Stimulated activated CD4-positive, alpha-beta T cell treated with anti-CD3 and anti-CD28 coated beads, Interleukin-15, amount 100 ng/mL, for 48 hours (primary cell): ENCODE data around the gene TPP1.

Source experiments
- DNase-seq, 2 donors: peaks; one replicate each; pipeline ENCODE4 v3.0.0-alpha.2; 2020; ENCODE audit warnings: low read depth in 2 of 2

The TPP1 gene

DNA sequence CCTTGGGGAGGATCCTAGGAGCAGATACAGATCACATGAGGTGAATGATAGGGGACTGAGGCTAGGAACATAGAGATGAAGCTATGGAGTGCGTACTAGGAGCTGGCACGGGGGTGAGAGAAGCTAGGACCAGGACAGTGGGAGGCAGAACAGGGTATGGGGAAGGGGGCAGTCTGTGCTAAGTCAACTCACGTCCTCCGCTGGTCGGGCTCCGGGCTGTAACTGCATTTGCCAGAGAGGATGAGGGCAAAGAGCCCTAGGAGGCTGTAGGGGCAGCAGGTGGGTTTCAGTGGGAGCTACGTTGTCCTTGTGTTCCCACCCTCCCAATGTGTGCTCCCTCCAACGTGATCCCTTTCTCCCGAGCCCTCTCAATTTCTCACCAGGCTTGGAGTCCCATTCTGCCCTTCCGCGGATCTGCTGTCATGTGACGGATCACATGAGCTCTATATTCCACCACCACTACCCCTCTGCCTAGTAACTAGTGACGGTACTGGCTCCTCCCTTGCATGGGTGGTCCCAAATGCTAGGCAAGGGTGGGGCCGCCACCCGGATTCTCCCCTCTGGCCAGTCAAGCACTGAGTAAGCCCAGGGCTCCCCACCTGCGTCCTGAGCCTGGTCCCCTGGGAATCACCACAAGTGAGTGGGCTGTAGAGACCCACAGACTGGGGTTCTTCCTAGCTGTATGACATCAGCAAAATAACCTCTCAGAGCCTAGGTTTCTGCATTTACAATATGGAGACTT lies at the start of gene TPP1:
TSS of gene TPP1 (minus strand) at position 419 of the 742 bp plus-strand sequence. CDS start at position 397, 22 bp downstream.
- peak; percentile 71 to 85 for DNase-seq

DNA sequence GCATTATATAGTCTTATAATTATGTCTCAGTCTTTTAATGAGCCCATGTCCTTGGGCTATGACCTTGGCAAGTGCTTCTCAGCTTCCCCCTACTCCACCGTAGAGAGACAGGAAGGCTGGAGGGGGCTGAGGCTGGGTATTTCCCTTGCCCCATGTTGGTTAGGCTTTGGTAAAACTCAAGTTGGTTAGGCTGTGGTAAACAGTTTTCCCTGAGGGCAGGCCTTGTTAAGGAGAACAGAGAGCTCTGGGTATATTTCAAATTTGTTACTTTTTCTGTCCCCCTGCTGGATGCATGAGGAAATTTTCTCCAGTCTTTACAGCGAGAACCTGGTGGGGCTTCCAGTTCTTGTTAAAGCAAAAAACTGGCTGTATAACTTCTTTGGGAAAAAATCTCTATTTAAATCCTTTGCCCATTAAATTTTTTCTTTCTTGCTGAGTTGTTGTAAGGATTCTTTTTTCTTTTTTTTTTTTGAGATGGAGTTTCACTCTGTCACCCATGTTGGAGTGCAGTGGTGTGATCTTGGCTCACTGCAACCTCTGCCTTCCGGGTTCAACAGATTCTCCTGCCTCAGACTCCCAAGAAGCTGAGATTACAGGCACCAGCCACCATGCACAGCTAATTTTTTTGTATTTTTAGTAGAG lies 48.6 kb upstream of the TPP1 start:
- no peak for DNase-seq

DNA sequence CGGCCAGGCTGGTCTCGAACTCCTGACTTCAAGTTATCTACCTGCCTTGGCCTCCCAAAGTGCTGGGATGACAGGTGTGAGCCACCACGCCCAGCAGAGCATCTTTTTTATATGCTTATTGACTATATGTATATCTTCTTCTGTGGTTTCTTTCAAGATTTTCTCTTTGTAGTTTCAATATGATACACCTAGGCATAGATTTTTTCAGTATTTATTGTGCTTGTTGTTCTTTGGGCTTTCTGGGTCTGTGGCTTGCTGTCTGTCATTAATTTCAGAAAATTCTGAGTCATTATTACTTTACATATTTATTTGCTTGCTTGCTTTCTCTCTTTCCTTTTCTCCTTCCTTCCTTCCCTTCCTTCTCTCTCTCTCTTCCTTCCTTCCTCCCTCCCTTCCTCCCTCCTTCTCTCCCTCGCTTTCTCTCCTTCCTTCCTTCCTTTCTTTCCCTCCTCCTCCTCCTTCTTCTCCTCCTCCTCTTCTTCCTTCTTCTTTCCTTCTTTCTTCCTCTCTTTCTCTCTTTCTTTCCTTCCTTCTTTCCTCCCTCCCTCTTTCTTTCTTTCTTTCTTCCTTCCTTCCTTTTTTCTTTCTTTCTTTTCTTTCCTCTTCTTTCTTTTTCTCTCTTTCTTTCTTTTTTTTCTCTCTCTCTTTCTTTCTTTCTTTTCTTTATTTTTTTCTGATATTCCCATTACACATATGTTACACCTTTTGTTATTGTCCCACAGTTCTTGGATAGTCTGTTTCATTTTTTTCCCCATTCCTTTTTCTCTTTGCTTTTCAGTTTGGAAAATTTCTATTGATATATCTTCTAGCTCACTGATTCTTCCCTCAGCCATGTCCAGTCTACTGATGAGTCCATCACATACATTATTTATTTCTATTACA lies 47.3 kb upstream of the TPP1 start:
- no peak for DNase-seq

DNA sequence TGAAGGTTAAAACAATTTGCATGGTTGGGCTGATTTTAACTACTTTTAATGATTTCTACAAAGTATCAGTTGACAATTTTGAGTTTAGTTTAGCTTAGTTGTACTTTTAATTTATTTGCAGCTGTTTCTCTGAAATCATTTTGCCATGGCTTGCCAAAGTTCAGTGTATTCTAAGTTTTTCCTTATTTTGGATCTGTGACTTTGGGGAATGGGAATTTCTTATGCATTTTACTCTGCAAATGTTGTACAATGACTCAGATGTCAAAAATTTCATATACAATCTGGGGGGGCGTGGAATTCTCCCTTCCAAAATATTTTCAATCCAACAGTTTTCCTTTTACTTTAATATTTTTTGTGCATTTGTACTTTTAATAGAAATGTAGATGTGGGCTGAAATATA lies 45.3 kb upstream of the TPP1 start:
- DNase-seq, result no peak

DNA sequence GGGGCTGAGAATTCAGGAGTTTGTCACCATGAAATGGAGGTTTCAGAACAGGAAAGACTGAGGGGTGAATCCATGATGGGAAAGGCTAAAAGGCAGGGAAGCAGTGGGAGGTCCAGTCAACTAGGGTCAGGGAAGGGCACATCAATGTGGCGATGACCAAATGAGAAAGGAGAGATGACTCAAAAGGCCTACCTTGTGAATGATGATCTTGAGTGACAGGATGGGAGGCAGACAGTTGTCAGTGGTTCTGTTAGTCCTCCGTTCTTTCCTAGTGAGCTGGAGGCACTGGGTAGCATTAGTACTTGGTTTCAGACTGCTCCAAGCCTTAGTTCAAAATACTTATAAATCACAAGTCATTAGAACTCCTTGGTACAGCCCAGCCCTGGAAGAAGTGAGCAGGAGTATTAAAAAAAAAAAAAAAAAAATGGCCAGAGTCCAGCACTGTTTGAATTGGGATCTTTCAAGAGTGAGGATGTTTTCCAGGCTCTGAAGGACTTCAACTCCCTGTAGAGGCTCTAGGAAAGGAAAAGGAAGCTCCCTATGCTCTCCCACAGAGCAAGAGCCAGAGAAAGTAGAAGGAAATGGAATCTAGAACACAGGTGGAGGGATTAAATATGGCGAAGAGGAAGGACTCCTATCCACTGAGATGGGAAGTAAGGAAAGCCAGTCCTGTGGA lies 44.7 kb upstream of the TPP1 start:
- DNase-seq, result no peak

DNA sequence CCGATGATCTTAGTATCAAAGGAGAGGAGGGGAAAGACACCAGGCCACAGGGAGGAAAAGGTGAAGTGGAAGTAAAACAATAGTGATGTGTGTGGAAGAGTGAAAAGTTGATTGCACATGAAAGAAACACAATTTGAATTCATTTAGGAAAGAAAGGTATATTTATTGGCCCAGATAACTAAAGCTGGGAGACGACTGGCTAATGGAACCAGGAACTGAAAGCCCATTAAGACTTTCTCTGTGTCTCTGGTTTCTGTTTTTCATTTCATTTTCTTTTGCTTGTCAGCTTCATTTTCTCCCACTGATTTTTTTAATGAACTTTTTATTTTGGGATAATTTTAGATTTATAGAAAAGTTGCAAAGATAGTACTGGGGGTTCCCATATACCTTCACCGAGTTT lies 41.5 kb upstream of the TPP1 start:
- no peak for DNase-seq

DNA sequence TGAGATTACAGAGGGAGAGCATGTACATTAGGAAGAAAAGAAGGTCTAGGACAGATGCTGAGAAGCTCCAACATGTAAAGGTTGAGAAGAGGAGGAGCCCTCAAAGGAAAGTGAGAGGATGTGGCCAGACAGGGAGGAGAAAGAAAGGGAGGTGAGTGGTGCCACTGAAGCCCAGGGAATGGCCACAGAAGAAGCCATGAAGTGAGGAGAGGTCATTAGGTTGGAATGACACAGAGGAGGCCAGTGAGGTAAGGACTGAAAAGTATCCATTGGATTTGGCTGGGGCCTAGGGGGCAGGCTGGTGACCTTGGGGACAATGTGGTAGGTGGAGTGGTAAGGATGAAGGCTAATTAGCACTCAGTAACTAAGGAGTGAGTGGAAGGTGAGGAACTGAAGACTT lies 39.4 kb upstream of the TPP1 start:
- no peak for DNase-seq

DNA sequence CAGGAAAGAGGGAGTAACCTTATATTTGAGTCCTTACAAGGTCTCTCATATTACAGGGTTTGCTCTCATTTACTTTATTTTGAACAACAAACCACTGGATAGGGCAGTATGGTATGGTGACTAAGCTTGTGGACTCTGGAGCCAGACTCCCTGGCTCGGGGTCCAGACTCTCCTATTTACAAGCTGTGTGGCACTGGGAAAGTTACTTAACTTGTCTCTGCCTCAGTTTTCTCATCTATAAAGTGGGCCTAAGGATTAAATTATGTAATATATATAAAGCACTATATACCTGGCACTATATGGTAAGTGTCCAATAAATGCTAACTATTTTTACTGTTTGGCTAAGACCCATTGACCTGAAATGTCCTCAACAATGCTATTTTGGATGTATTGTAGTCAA lies 38.1 kb upstream of the TPP1 start:
- DNase-seq, result no peak

DNA sequence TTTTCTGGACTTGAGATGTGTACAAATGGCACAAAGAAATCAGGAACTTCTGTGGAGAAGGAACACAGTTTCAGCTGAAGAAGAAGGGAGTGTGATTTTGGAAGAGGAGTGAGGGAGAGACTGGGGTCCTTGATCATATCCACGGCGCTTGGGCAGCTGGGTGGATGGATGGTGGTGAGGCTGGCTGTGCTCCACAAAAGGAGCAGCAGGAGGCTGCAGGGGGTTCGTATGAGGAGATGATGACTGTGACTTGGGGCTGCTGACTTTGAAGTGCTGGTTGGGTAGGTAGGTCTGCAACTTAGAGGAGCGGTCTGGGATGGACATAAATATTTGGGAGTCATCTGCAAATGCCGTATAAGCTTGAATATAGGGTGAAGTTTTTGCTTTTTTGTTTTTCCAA lies 37.7 kb upstream of the TPP1 start:
- no peak for DNase-seq

DNA sequence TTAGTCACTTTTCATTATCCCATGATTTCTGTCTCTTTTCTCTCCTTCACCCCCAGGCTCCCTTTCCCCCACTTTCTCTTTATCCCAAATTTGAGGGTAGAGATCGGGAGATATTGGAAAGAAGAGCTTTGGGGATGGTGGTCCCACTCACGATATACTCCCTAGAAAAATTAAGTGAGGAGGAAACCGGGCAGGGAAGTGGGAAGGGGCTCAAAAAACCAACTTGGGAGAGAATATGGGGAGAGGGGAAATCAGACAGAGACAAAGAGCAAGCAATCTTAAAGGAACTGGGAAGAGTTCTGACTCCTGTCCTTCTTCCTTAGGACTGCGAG lies 37.3 kb upstream of the TPP1 start:
- no peak for DNase-seq

DNA sequence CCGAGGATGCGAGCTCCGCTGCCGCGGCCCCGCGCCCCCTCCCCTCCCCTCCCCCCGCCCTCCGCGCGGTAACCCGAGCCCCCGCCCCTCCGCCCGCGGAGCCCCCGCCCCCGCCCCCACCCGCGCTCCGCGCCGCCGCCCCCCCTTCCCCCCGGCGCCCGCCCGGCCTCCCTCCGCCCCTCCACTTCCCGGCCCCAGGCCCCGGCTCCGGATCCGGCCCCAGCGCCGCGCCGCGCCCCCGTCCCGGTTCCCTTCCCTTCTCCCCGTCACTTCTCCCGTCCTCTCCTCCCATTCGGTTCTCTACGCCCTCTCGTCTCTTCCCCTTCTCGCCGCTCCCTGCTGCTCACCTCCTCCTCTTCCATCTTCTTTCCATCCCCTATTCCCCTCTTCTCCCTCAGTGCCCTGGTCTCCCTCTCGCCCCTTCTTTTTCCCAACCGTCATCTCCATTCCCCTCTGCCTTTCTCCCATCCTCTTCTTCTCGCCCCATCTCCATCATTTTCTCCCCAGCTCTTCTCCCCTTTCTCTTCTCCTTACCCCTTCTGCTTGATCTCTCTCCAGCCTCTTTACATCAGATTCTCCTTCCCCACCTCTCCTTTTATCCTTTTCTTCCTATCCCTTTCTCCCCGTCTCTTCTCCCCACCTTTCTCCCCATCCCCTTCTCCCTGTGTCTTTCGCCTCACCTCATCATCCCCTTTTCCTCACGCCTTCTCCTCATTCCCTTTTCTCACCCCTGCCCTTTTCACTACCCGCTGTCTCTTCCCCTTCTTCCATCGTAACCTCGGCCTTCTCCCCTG lies 36.8 kb upstream of the TPP1 start, which contains the start of gene DCHS1:
TSS of gene DCHS1 (minus strand) at position 20 of the 794 bp plus-strand sequence. CDS start 14,196 bp downstream, outside the sequence.
- DNase-seq, result no peak

DNA sequence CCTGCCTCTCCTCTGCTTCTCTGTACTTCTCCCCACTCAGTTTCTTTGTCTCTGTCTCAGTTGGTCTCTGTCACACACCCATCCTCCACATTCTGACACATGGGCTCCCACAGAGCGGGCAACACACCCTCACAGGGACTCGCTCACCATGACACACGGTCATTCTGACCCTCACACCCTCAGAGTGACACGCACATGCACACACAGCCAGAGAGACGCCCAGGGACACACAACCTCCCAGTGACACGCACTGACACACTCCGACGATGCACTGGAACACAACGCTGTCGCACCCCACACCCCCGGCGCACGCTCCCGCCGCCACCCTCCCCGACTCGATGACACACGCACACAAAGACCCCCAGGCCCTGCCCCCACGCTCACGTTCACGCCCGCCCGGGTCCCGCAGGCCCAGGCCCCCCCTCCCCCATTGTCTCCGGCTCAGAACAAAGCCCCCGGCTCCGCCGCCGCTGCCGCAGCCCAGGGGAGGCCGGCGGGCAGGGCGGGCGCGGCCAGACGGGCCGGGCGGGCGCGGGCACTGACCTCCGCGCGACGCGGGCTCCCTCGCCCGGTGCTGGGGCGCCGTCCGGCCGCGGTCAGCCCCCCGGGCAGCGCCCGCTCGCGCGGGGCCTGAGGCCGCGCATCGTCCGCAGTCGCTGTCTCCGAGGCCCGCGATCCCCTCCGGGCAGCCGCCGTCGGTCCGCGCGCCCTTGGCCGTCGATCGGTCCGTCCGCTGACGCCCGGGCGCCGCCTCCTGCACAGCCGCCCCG lies 36.0 kb upstream of the TPP1 start:
- no peak for DNase-seq

DNA sequence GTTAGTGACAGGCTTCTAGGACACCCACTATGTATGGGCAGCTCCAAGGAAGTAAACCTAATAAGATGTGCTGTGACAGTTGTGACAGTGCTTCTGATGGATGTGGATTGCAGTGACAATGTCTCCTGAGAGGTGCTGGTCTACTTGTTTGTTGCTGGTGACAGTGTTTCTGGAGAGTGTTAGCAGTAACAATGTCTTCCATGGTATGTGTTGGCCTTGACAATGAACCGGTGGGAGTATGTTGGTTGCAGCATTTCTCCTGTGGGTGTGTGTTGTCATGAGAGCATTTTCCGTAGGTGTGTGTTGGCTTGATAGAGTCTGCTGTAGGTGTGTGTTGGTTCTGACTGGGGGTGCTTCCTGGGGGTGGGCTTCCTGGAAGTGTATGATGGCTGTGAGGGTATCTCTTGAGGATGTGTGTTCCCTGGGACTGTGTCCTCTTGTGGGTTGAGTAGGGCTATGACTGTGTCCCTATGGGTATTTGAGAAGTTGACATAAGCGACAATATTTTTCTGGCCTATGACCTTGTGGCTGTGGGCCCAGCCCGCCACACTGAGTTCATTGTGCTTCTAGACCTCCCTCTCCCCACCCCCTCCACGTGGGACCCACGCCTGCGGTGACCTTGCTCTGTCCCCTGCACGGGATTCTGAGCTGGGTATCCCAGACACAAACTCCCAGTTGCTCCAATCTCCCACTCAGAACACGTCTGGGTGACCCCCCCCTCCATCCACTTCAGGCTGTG lies 35.2 kb upstream of the TPP1 start:
- no peak for DNase-seq

DNA sequence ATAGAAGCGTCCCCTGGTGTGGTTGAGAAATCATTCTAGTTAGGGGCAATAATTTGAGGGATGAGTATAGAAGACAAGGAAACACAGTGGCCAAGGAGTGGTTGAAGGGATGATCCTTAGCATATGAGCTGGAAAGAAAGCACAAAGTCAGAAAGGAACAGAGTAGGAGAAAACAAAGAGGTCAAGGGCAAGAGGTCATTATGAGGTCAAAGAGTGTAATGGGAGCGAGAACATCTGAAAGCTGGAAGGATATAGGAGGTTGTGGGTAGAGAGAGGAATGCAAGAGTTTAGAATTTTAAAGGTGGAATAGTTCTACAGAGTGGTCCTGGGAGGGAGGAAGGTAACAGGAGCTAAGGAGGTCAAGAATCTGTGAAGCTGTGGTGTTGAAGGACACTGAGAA lies 34.4 kb upstream of the TPP1 start:
- no peak for DNase-seq

DNA sequence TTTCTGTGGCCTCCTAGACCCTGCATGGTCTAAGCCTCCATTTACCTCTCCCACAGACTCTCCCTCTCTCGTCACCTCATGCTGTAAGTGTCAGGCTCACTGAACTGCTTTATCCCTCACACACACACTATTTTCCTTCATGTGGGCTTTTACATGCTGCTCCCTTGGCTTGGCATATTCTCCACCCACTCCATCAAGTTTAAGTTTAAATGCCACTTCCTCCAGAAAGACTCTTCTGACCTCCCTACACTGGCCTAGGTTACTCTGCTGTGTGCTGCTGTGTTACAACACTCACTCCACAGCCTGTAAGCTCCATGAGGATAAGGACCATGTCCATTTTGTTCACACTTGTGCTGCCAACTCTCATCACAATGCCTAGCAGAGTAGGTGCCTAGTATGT lies 33.9 kb upstream of the TPP1 start:
- DNase-seq, result no peak

DNA sequence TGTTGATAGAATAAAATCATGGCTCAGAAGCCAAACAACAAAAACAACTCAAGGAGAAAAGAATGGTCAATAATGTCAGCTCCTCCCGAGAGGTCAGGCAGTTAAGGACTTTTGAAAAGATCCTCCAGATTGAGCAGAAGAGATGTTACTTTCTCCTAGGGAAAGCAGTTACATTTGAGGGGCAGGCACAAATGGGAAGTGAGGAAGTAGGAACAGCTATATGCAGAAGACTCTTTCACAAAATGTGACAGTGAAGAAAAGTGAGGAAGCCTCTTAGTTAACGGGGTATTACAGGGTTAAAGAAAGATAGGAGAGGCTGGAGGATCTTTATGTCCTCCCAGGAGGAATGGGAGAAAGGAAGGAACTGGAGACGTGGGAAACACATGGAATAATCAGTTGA lies 33.0 kb upstream of the TPP1 start:
- no peak for DNase-seq

DNA sequence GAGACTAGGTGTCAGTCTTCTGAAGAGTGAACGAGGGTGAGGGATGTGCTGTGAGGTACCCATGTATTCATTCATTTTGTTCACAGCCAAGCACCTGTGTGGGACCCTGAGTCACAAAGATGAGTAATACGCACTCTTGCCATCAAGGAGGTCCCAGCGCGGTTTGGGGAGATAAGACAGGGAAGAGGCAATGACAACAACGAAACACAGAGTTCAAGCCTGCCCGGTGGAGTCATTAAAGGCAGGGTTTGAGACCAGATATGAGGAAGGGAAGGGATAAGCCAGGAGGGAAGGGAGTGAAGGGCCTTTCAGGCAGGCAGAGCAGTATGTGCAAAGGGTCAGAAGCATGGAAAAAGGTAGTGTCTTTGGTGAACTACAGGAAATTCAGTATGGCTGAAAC lies 31.8 kb upstream of the TPP1 start:
- DNase-seq, result peak in 1 of 2 donors; percentile 19

DNA sequence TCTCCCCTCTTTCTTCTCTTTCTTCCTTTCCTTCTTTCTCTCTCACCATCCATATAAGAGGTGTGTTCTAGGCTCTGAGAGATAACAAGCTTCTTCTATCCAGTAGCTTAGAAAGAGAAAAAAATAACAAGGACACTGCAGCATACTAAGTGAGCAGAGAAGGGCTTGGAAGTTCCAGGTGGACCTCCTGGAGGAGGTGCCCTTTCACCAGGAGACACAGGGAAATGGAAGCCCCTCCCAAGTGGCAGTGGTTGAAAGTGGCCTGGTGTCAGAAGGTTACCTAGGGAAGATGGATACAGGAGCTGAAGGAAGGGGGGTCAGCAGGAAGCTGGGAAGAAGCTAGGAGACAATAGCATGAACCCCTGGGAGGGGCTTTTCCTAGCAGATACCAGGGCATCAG lies 30.9 kb upstream of the TPP1 start:
- no peak for DNase-seq

DNA sequence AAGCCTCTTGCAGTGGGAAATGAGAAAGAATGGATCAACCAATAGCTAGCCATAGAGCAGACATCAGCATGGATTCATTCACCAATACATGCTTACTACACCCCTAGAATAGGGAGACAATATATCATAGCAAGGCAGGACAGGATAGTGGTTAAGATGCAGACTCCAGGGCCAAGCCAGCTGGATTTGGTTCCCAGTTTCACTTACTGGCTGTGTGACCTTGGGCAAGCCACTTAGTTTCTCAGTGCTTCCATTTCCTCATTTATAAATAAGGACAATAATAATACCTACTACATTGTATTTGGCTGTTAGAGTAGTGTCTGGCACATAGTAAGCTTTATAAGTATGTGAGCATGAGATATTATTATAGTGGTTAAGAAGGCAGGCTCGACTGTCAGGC lies 29.3 kb upstream of the TPP1 start:
- no peak for DNase-seq

DNA sequence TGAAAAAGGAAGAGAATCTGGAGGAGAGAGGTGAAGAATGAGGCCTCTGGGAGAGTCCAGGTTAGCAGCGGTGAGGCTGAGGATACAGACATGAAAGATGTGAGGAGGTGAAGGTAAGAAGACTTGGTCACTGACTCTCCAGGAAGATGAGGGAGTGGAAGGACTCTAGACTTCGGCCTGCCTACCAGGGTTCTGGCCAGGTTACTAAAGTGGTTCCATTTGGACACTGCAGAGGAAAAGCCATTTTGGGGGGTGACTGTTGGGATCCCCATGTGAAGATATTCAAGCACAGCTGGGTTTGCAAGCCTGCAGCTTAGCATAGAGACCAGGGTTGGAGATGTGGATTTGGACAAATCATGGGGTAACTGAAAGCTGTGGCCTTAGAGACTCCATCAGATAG lies 28.6 kb upstream of the TPP1 start:
- DNase-seq, result no peak
